Measurements from ENCODE around the gene HABP4. TPM values are rescaled to one million over a fixed set of nuclear protein-coding genes. Genes with fewer than 3 reads are reported as not detected.
A peak's percentile ranks its signal among the peaks of the same experiment; 100 is the strongest.

HABP4 gene
- total and polyA plus RNA-seq, 9 of the 15 experiments (the other 6 are each of a cell fraction or from before 2014, with no cell fraction given): 0.38 to 2.4 (median 1.9) TPM

DNA sequence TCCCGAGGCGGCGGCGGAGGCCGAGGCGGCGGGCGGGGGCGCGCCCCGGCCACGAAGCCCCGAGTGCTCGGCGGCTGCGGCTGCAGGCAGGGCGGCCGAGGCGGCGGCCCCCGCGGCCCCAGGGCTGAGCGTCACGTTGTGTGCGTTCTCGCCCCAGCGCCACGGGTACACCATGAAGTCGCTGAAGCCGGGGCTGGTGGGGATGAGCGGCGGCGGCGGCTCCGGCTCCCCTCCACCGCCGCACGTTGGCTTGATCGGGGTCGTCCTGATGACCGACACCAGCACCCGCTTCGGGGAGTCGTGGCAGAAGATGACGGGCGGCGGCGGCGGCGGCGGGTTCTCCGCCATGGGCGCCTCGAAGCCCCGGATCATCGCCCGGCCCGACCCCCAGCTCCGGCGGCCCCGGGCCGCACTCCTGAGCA, 32.3 kb upstream of the HABP4 start (continued):
- TF ChIP-seq CCNT2 (IDR thresholded peaks at IDR 0.05; ENCODE audit: borderline replicate concordance, extremely low read depth, insufficient read length, low read depth, low read length) (no peak), RUNX1 (IDR thresholded peaks at IDR 0.05; ENCODE audit: low read depth) (no peak), SRSF3 (IDR thresholded peaks at IDR 0.05; ENCODE audit: insufficient read depth, low read length) (peak; percentile 43; the same call in 1 of the 2 replicates), SMAD1 (IDR thresholded peaks at IDR 0.05; ENCODE audit: low read depth, low read length, partially characterized antibody) (peak; percentile 1), ZNF253 (CRISPR knock-in tag; conservative IDR thresholded peaks at IDR 0.05) (no peak), KDM5B (IDR thresholded peaks at IDR 0.05; ENCODE audit: insufficient replicate concordance, low read depth, low read length) (no peak), ZBTB1 (CRISPR knock-in tag; IDR thresholded peaks at IDR 0.05; ENCODE audit: borderline replicate concordance, low read depth) (no peak), ZNF408 (CRISPR knock-in tag; IDR thresholded peaks at IDR 0.05; ENCODE audit: low read depth) (no peak), TRIM24 (IDR thresholded peaks at IDR 0.05) (no peak), ZNF274 (IDR thresholded peaks at IDR 0.05; ENCODE audit: borderline replicate concordance, low read depth, low read length) (no peak), BRD4 (IDR thresholded peaks at IDR 0.05) (no peak), RBBP5 (IDR thresholded peaks at IDR 0.05; ENCODE audit: borderline replicate concordance, insufficient read depth, low read length, poor library complexity, severe bottlenecking) (peak; percentile 23), PHF20 (IDR thresholded peaks at IDR 0.05; ENCODE audit: partially characterized antibody) (no peak), SMAD3 (CRISPR knock-in tag; conservative IDR thresholded peaks at IDR 0.05) (no peak), ZC3H4 (CRISPR knock-in tag; IDR thresholded peaks at IDR 0.05; ENCODE audit: borderline replicate concordance) (no peak), GABPB2 (CRISPR knock-in tag; conservative IDR thresholded peaks at IDR 0.05) (no peak), E2F3 (CRISPR knock-in tag; IDR thresholded peaks at IDR 0.05) (no peak), TCF7 (IDR thresholded peaks at IDR 0.05; ENCODE audit: borderline replicate concordance) (no peak), ZNF717 (CRISPR knock-in tag; IDR thresholded peaks at IDR 0.05) (no peak)
- TF ChIP-seq, protein P1, sequence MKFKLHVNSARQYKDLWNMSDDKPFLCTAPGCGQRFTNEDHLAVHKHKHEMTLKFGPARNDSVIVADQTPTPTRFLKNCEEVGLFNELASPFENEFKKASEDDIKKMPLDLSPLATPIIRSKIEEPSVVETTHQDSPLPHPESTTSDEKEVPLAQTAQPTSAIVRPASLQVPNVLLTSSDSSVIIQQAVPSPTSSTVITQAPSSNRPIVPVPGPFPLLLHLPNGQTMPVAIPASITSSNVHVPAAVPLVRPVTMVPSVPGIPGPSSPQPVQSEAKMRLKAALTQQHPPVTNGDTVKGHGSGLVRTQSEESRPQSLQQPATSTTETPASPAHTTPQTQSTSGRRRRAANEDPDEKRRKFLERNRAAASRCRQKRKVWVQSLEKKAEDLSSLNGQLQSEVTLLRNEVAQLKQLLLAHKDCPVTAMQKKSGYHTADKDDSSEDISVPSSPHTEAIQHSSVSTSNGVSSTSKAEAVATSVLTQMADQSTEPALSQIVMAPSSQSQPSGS (CRISPR knock-in tag; IDR thresholded peaks at IDR 0.05): no peak
- TF ChIP-seq, protein P2, sequence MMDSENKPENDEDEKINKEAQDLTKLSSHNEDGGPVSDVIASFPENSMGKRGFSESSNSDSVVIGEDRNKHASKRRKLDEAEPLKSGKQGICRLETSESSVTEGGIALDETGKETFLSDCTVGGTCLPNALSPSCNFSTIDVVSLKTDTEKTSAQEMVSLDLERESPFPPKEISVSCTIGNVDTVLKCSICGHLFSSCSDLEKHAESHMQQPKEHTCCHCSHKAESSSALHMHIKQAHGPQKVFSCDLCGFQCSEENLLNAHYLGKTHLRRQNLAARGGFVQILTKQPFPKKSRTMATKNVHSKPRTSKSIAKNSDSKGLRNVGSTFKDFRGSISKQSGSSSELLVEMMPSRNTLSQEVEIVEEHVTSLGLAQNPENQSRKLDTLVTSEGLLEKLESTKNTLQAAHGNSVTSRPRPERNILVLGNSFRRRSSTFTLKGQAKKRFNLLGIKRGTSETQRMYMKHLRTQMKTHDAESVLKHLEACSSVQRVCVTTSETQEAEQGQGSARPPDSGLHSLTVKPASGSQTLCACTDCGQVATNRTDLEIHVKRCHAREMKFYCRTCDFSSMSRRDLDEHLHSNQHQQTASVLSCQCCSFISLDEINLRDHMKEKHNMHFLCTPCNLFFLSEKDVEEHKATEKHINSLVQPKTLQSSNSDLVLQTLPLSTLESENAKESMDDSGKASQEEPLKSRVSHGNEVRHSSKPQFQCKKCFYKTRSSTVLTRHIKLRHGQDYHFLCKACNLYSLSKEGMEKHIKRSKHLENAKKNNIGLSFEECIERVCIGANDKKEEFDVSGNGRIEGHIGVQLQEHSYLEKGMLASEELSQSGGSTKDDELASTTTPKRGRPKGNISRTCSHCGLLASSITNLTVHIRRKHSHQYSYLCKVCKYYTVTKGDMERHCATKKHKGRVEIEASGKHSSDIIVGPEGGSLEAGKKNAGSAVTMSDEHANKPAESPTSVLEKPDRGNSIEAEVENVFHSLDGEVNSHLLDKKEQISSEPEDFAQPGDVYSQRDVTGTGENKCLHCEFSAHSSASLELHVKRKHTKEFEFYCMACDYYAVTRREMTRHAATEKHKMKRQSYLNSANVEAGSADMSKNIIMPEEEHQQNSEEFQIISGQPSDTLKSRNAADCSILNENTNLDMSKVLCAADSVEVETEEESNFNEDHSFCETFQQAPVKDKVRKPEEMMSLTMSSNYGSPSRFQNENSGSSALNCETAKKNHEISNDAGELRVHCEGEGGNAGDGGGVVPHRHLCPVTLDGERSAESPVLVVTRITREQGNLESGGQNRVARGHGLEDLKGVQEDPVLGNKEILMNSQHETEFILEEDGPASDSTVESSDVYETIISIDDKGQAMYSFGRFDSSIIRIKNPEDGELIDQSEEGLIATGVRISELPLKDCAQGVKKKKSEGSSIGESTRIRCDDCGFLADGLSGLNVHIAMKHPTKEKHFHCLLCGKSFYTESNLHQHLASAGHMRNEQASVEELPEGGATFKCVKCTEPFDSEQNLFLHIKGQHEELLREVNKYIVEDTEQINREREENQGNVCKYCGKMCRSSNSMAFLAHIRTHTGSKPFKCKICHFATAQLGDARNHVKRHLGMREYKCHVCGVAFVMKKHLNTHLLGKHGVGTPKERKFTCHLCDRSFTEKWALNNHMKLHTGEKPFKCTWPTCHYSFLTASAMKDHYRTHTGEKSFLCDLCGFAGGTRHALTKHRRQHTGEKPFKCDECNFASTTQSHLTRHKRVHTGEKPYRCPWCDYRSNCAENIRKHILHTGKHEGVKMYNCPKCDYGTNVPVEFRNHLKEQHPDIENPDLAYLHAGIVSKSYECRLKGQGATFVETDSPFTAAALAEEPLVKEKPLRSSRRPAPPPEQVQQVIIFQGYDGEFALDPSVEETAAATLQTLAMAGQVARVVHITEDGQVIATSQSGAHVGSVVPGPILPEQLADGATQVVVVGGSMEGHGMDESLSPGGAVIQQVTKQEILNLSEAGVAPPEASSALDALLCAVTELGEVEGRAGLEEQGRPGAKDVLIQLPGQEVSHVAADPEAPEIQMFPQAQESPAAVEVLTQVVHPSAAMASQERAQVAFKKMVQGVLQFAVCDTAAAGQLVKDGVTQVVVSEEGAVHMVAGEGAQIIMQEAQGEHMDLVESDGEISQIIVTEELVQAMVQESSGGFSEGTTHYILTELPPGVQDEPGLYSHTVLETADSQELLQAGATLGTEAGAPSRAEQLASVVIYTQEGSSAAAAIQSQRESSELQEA (IDR thresholded peaks at IDR 0.05; ENCODE audit: low read depth): no peak
